ENCODE data around the gene SMYD3.

The SMYD3 gene

DNA sequence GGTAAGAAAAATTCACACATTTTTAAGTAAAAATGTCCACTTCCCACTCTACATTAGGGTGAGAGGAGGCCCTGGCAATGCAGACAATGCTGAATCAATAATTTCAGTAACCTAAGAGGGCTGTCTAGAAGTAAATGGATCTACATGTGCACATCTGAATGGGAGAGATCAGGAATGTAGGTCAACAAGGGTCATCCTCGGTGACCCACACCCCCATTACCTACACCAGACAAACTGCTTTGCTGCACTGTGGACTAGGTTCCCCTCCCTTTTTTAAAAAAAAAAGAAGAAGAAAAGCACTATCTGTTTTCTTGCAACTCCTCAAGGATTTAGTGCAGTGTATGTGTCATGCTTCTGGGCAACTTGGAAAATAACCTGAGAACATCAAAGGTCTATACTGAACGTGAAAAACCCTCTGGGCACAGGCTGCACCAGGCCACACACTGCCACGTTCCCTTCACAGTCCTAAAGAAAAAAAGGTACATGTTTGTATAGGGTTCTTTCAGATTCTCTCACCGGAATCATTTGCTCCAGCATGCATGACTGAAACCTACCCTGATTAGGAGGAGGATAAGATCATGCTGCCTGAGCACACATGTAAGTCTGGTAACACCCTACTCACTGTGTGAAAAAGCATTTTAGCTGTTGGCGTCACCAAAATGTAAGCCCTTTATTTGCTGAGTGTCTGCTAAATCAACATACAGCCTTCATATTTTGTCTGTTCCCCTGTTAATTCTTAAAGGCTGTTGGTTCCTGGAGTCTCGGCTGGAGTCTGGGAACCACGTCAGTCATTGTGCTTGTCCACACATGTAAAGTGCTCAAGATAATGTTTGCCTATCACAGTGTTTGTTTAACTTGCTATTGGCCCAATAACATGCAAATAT lies 341.0 kb downstream of the SMYD3 start:
- no peaks in the 10 kb centered on the region for H3K27me3 ChIP-seq (replicated peaks; ENCODE audit: control insufficient read depth, insufficient read depth, low read length)
- no peaks in the 10 kb centered on the region for H3K9me3 ChIP-seq (ENCODE audit: control insufficient read depth, low read length)
- H3K36me3 ChIP-seq (ENCODE audit: control insufficient read depth, insufficient read depth, low read length, severe bottlenecking), result no peaks in the 10 kb centered on the region
- no peak overlapping the region for H3K9ac ChIP-seq (ENCODE audit: low read length)
- H3K4me3 ChIP-seq (ENCODE audit: low read length), result no peak overlapping the region
- H3K4me1 ChIP-seq (ENCODE audit: control insufficient read depth, insufficient read depth, low read length), result peaks cover 17% of the 10 kb centered on the region
- no peak for DNase-seq (ENCODE audit: low read depth)

DNA sequence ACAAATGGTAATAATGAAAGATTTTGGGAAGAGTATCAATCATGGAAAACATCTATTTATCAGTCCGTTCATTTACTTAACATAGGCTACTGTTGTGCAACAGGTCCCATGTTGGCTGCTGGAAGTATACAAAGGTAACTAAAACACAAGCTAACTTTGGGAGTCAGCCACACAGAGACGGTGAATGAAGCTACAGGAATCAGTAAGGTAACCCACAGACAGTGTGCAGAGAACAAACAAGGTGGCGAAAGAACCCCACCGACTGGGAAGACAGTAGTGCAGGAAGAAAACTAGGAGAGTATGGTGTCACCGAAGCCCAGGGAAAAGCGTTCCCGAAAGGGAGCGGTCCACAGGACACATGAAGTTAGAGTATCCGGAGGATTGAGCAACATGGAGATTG lies 342.3 kb downstream of the SMYD3 start:
- Histone ChIP-seq H3K9me3 (ENCODE audit: control insufficient read depth, low read length) (no peaks in the 10 kb centered on the region), H3K36me3 (ENCODE audit: control insufficient read depth, insufficient read depth, low read length, severe bottlenecking) (no peaks in the 10 kb centered on the region), H3K4me3 (ENCODE audit: low read length) (no peak overlapping the region), H3K4me1 (ENCODE audit: control insufficient read depth, insufficient read depth, low read length) (peaks cover 17% of the 10 kb centered on the region), H3K9ac (ENCODE audit: low read length) (no peak overlapping the region), H3K27me3 (replicated peaks; ENCODE audit: control insufficient read depth, insufficient read depth, low read length) (no peaks in the 10 kb centered on the region)
- DNase-seq (ENCODE audit: low read depth), result no peak

DNA sequence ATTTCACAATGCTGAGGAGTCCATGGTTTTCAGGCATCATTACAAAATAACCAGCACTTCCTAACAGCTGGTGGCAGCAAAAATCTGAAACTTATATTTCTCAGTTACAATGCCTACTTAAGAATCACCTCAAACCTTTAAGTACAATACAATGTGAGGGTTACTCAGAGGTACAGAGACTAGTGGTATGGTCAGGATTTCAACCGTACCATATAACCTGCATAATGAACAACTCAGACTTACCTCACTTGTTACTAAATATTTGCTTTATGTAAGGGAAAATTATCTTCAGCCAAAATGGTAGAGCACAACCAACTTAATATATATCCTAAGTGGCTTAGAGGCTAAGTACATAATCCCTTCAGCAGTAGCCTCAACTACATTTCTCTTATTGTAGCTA lies 344.5 kb downstream of the SMYD3 start:
- H3K4me3 ChIP-seq (ENCODE audit: low read length), result no peak overlapping the region
- DNase-seq (ENCODE audit: low read depth), result peak; percentile 31
- H3K27me3 ChIP-seq (replicated peaks; ENCODE audit: control insufficient read depth, insufficient read depth, low read length), result no peaks in the 10 kb centered on the region
- H3K9me3 ChIP-seq (ENCODE audit: control insufficient read depth, low read length), result no peaks in the 10 kb centered on the region
- no peak overlapping the region for H3K9ac ChIP-seq (ENCODE audit: low read length)
- peaks cover 21% of the 10 kb centered on the region for H3K4me1 ChIP-seq (ENCODE audit: control insufficient read depth, insufficient read depth, low read length)
- H3K36me3 ChIP-seq (ENCODE audit: control insufficient read depth, insufficient read depth, low read length, severe bottlenecking), result no peaks in the 10 kb centered on the region

DNA sequence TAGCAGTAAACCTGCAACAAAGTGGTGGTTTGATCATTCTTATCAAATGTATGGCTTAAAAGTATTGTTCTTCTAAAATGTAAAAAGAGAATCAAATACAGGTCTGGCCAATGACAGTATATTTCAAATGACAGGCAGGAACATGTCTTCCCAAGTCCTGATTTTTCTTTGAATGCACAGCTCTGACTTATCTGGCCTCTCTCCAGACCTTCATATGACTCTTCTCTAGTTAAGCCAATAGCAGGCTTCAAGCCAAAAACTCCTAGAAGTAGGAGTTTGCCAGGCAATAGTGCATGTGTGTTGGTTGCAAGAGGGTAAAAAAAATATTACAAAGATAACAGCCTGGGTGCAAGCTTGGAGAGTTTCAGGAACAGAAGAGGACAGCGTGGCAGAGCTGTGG lies 345.5 kb downstream of the SMYD3 start:
- peak; percentile 71 for DNase-seq (ENCODE audit: low read depth)
- Histone ChIP-seq H3K9ac (ENCODE audit: low read length) (no peak overlapping the region), H3K4me3 (ENCODE audit: low read length) (no peak overlapping the region), H3K4me1 (ENCODE audit: control insufficient read depth, insufficient read depth, low read length) (peaks cover 30% of the 10 kb centered on the region), H3K9me3 (ENCODE audit: control insufficient read depth, low read length) (no peaks in the 10 kb centered on the region), H3K36me3 (ENCODE audit: control insufficient read depth, insufficient read depth, low read length, severe bottlenecking) (no peaks in the 10 kb centered on the region), H3K27me3 (replicated peaks; ENCODE audit: control insufficient read depth, insufficient read depth, low read length) (no peaks in the 10 kb centered on the region)

DNA sequence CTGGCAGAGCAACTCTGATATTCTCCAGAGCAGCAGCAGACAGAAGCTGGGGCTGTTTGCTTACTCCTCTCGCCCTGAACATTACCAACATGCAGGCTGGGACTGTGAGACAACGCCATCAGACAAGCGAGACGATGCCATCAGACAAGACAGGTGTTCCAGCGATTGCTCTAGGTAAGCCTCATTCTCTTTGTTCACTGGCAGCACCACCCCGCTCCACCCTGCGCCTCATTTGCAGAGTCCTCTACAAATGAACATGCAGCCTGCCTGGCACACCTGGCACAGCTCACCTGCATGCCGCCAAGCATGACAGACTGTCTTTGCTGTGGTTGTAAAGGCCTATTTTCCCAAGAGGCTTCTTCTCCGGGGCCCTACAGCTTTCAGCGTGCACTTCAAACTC lies 346.2 kb downstream of the SMYD3 start:
- DNase-seq (ENCODE audit: low read depth), result no peak
- Histone ChIP-seq H3K4me1 (ENCODE audit: control insufficient read depth, insufficient read depth, low read length) (peaks cover 36% of the 10 kb centered on the region), H3K9ac (ENCODE audit: low read length) (no peak overlapping the region), H3K27me3 (replicated peaks; ENCODE audit: control insufficient read depth, insufficient read depth, low read length) (no peaks in the 10 kb centered on the region), H3K4me3 (ENCODE audit: low read length) (no peak overlapping the region), H3K9me3 (ENCODE audit: control insufficient read depth, low read length) (no peaks in the 10 kb centered on the region), H3K36me3 (ENCODE audit: control insufficient read depth, insufficient read depth, low read length, severe bottlenecking) (no peaks in the 10 kb centered on the region)

DNA sequence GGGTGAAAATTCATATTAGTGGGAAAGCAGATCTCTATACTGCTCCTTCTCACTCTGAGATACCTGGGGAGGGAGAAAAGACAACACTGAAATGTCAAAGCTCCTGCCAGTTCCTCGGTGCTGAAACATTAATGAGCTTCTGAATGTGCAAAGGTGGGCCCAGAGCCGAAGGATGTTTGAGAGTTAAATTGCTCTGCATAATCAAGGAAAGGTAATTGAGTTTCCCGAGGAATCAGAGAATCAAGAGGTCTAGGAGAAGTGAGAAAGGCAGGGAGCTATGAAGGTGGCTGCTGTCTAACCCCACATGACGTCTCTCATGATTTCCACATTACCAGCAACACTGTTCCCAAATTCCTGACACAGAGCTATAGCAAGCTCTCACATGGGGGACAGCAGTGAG lies 346.7 kb downstream of the SMYD3 start:
- no peak overlapping the region for H3K4me3 ChIP-seq (ENCODE audit: low read length)
- no peak for DNase-seq (ENCODE audit: low read depth)
- no peaks in the 10 kb centered on the region for H3K36me3 ChIP-seq (ENCODE audit: control insufficient read depth, insufficient read depth, low read length, severe bottlenecking)
- H3K9ac ChIP-seq (ENCODE audit: low read length), result no peak overlapping the region
- H3K4me1 ChIP-seq (ENCODE audit: control insufficient read depth, insufficient read depth, low read length), result peaks cover 41% of the 10 kb centered on the region
- H3K27me3 ChIP-seq (replicated peaks; ENCODE audit: control insufficient read depth, insufficient read depth, low read length), result no peaks in the 10 kb centered on the region
- H3K9me3 ChIP-seq (ENCODE audit: control insufficient read depth, low read length), result no peaks in the 10 kb centered on the region

DNA sequence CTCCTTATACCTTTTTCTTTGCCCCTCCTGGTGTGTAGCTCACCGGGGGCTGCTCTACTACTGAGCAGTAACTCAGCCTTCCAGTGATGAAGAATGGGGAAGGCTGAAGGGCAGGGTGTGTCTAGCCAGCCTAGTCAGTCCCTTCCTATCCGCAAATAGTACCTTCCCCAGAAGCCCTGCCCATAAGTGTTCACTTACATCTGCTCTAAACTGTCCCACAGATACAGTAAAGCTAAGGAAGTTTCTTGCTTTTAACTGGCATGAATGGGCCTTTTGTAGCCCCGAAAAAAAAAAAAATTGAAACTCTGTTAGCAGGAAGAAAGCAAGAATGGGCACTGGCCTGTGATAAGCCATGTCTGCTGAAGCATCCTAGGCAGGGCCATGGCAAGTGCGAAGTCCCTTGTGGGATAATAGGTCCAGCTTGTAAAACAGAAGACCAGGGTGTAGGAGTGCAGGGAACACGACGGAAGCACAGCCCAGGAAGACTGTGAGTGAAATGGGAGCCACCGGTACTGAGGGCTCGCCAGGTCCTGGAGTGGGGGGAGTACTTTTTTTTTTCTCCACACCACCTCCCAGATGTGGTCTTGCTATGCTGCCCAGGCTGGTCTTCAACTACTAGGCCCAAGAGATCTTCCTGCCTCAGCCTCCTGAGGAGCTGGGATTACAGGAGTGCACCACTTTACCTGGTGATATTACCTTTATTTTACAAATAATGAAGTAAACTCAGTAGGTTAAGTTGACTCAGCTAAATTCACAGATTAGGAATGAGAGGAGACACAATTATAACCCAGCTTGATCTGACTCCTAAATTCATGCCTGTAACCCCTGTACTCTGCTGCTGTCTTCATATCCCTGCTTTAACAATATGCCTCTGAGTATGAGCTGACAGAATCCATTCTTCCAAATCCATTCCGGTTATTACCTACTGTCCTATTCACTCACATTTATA lies 347.5 kb downstream of the SMYD3 start:
- no peak overlapping the region for H3K9ac ChIP-seq (ENCODE audit: low read length)
- H3K4me3 ChIP-seq (ENCODE audit: low read length), result no peak overlapping the region
- no peaks in the 10 kb centered on the region for H3K27me3 ChIP-seq (replicated peaks; ENCODE audit: control insufficient read depth, insufficient read depth, low read length)
- no peaks in the 10 kb centered on the region for H3K9me3 ChIP-seq (ENCODE audit: control insufficient read depth, low read length)
- no peaks in the 10 kb centered on the region for H3K36me3 ChIP-seq (ENCODE audit: control insufficient read depth, insufficient read depth, low read length, severe bottlenecking)
- H3K4me1 ChIP-seq (ENCODE audit: control insufficient read depth, insufficient read depth, low read length), result peaks cover 47% of the 10 kb centered on the region
- no peak for DNase-seq (ENCODE audit: low read depth)

DNA sequence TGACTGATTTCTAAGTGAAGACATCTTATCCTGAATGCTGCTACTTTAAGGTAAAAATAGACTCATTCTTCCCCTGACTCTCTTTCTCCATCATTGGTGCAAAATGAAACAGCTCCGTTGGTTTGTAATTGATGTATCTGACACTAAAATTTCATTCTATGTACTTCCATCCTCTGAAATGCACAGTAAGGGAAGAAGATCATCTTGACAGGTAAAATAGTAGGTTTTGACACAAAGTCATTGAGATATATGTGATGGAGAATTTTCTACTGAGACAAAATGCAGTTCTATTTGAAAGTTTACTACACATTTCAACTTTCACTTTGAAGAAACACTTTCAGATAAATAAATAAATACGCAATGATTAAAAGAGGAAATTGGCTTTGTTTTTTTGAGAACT lies 348.9 kb downstream of the SMYD3 start:
- Histone ChIP-seq H3K4me1 (ENCODE audit: control insufficient read depth, insufficient read depth, low read length) (peaks cover 58% of the 10 kb centered on the region), H3K36me3 (ENCODE audit: control insufficient read depth, insufficient read depth, low read length, severe bottlenecking) (no peaks in the 10 kb centered on the region), H3K27me3 (replicated peaks; ENCODE audit: control insufficient read depth, insufficient read depth, low read length) (no peaks in the 10 kb centered on the region), H3K4me3 (ENCODE audit: low read length) (no peak overlapping the region), H3K9me3 (ENCODE audit: control insufficient read depth, low read length) (no peaks in the 10 kb centered on the region), H3K9ac (ENCODE audit: low read length) (no peak overlapping the region)
- DNase-seq (ENCODE audit: low read depth), result no peak

DNA sequence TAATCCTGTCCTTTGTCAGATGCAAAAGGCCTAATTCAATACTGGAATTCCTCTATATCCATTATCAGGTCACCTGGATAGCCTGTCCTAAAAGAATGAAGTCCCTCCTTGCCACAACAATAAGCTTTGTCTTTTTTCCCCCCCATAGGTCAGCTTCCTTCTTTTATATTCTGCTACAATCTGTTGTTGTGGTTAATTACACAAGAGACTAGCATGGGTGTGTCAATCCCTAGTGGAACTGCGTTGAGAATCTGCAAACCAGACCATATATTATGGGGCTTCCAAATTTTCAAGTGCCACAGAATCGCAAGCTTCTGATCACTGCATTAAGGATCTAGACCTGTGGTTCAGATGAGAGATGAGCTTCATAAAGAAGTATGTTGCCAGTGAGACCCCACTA lies 349.6 kb downstream of the SMYD3 start:
- Histone ChIP-seq H3K36me3 (ENCODE audit: control insufficient read depth, insufficient read depth, low read length, severe bottlenecking) (no peaks in the 10 kb centered on the region), H3K4me3 (ENCODE audit: low read length) (no peak overlapping the region), H3K9ac (ENCODE audit: low read length) (no peak overlapping the region), H3K4me1 (ENCODE audit: control insufficient read depth, insufficient read depth, low read length) (peaks cover 56% of the 10 kb centered on the region), H3K9me3 (ENCODE audit: control insufficient read depth, low read length) (no peaks in the 10 kb centered on the region), H3K27me3 (replicated peaks; ENCODE audit: control insufficient read depth, insufficient read depth, low read length) (no peaks in the 10 kb centered on the region)
- no peak for DNase-seq (ENCODE audit: low read depth)

DNA sequence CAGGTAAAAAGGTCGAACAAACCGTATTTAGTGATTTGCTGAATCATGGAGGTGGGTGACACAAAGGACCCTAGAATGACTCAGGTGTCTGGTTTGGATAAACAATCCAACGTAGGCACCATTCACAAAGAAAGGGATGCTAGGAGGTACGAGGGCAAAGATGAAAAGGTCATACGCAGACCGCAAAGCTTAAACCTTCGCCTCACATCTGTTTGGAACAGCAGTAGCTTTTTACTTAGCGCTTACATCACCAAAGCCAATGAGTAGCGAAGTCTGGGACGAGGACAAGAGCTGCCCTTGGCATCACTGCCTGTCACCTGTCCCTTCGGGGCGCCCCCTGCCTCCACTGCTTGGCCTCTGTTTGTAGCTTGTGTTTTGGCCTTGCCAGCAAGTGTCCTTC lies 350.2 kb downstream of the SMYD3 start:
- no peak for DNase-seq (ENCODE audit: low read depth)
- Histone ChIP-seq H3K9ac (ENCODE audit: low read length) (peak overlapping the region; percentile 55), H3K4me3 (ENCODE audit: low read length) (no peak overlapping the region), H3K9me3 (ENCODE audit: control insufficient read depth, low read length) (no peaks in the 10 kb centered on the region), H3K27me3 (replicated peaks; ENCODE audit: control insufficient read depth, insufficient read depth, low read length) (no peaks in the 10 kb centered on the region), H3K36me3 (ENCODE audit: control insufficient read depth, insufficient read depth, low read length, severe bottlenecking) (no peaks in the 10 kb centered on the region), H3K4me1 (ENCODE audit: control insufficient read depth, insufficient read depth, low read length) (peaks cover 49% of the 10 kb centered on the region)

DNA sequence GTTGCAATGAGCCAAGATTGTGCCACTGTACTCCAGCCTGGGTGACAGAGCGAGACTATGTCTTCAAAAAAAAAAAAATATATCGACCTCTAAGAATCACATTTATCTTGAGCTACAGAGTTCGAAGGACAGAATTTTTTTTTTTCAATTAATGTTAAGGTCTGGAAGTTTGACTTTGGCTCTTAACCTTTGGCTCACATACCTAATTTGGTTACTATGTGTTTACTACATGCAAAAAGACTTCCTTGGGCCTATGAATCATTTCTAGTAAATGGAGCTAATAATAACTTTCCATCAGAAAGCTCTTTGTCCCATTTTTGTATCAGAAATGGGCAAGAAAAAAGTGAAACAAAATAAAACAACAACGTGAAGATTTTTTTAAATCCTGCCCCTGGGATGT lies 351.2 kb downstream of the SMYD3 start:
- no peaks in the 10 kb centered on the region for H3K9me3 ChIP-seq (ENCODE audit: control insufficient read depth, low read length)
- H3K9ac ChIP-seq (ENCODE audit: low read length), result peak overlapping the region; percentile 55
- H3K4me3 ChIP-seq (ENCODE audit: low read length), result peak overlapping the region; percentile 56
- no peaks in the 10 kb centered on the region for H3K36me3 ChIP-seq (ENCODE audit: control insufficient read depth, insufficient read depth, low read length, severe bottlenecking)
- no peak for DNase-seq (ENCODE audit: low read depth)
- H3K27me3 ChIP-seq (replicated peaks; ENCODE audit: control insufficient read depth, insufficient read depth, low read length), result no peaks in the 10 kb centered on the region
- peaks cover 40% of the 10 kb centered on the region for H3K4me1 ChIP-seq (ENCODE audit: control insufficient read depth, insufficient read depth, low read length)

Data from adipocyte (in vitro differentiated cells).